Stimulated activated CD8-positive, alpha-beta memory T cell treated with anti-CD3 and anti-CD28 coated beads, Interleukin-7, amount 100 ng/mL, for 24 hours (primary cell): ENCODE data around the gene CUTC.

Experiments used
- DNase-seq: peaks from one replicate; pipeline ENCODE4 v3.0.0-alpha.2; 2020; ENCODE audit warnings: low read depth

The CUTC gene

GRCh38 chr10:99784016-99784726 lies 52.1 kb downstream of the CUTC start:
- no peak for DNase-seq

GRCh38 chr10:99784727-99785441 lies 52.9 kb downstream of the CUTC start:
- no peak for DNase-seq

GRCh38 chr10:99785646-99786045 lies 53.6 kb downstream of the CUTC start:
- DNase-seq, result no peak

- DNase-seq, result no peak
Observed at GRCh38 chr10:99787311-99787710, 55.3 kb downstream of the CUTC start.

GRCh38 chr10:99787782-99788445 lies 55.9 kb downstream of the CUTC start:
- no peak for DNase-seq

- no peak for DNase-seq
Observed at GRCh38 chr10:99788598-99789256, 56.7 kb downstream of the CUTC start.

GRCh38 chr10:99791831-99792230 lies 59.8 kb downstream of the CUTC start:
- DNase-seq, result no peak

GRCh38 chr10:99793819-99794218 lies 61.8 kb downstream of the CUTC start:
- DNase-seq, result no peak

GRCh38 chr10:99796928-99797327 lies 64.9 kb downstream of the CUTC start:
- no peak for DNase-seq

GRCh38 chr10:99798031-99798430 lies 66.0 kb downstream of the CUTC start:
- DNase-seq, result no peak

- no peak for DNase-seq
Observed at GRCh38 chr10:99798920-99799319, 66.9 kb downstream of the CUTC start.

- no peak for DNase-seq
Observed at GRCh38 chr10:99799613-99800012, 67.6 kb downstream of the CUTC start.

- DNase-seq, result no peak
Observed at GRCh38 chr10:99804471-99804870, 72.4 kb downstream of the CUTC start.

- DNase-seq, result no peak
Observed at GRCh38 chr10:99805190-99805589, 73.2 kb downstream of the CUTC start.
